ENCODE data around the gene RAB36.

Gene RAB36

DNA sequence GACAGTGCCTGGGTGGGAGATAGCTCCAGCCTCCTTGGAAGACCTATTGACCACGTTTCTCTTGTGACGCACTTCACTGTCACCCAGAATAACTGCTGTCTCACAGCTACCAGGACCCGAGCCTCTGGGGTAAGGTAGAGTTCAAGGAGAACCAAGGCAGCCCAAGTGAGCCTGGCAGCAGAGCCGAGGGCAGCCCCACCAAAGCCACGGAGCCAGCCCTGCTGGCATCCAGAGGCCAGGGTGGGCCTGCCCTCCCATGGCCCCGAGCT lies 36.3 kb upstream of the RAB36 start:
- DNase-seq: no peak

- no peak for DNase-seq
Observed at GRCh38 chr22:23109441-23109978, 35.8 kb upstream of the RAB36 start.

GRCh38 chr22:23110190-23110921 lies 34.9 kb upstream of the RAB36 start:
- DNase-seq: no peak

- DNase-seq: no peak
Observed at GRCh38 chr22:23110922-23111527, 34.3 kb upstream of the RAB36 start.

GRCh38 chr22:23112472-23113012 lies 32.7 kb upstream of the RAB36 start:
- no peak for DNase-seq

GRCh38 chr22:23113067-23113846 lies 32.0 kb upstream of the RAB36 start:
- DNase-seq: no peak

DNA sequence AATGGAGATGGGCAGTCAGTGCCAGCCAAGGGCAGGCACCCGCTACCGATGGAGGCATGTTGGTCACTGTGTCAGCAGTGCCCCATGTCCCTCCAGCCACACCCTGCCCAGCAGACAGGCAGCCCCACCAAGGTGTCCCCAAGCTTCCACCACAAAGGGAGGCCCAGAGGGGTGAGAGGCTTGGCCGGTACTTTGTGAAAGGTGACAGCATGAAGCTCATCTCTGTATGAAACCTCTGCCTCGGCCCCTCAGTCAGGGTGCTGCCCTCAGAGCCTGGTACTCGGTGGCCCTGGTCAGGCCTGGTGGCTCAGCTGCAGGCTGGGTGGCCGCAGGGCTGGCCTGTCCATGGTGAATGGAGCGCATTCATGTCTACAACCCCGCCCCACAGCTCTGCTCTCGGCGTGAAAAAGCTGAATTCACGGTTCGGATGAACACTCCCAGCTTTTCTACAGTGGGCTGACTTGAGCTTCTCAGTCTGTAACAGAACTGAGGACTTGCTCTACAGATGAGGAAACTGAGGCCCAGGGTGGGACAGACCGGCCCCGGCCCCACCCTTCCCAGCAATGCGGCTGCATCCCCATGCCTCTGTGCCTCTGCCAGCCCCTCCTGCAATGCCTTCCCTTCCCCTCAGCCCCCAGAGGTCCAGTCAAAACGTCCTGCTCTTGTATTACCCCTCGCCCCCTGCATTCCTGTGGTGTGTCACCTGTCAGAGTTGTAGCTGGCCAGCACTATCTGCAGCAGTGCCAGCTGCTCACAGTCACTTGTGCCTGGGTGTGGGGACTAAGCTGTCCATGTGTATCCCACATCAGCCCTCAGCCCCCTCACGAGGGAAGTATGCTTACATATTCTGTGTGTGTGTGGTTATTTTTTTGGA lies 31.2 kb upstream of the RAB36 start:
- no peak for DNase-seq

DNA sequence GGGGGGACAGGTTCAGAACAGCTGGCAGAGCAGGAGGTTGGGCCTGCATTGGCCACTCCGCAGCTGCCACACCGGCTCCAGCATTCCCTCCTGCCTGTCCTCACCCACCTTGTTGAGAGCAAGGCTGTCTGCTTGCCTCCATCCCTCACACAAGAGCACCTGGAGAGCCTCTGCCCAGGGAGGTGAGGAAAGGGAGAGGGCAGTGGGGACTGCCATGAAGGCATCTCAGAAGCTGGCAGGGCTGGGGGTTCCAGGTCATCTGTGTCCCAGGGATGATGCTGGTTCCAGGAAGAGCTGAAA lies 30.6 kb upstream of the RAB36 start:
- DNase-seq: no peak

- DNase-seq: no peak
Observed at GRCh38 chr22:23115369-23115768, 29.9 kb upstream of the RAB36 start.

- DNase-seq: no peak
Observed at GRCh38 chr22:23115825-23116494, 29.3 kb upstream of the RAB36 start.

GRCh38 chr22:23116506-23117263 lies 28.6 kb upstream of the RAB36 start:
- no peak for DNase-seq

GRCh38 chr22:23117275-23117674 lies 28.0 kb upstream of the RAB36 start:
- DNase-seq: no peak

DNA sequence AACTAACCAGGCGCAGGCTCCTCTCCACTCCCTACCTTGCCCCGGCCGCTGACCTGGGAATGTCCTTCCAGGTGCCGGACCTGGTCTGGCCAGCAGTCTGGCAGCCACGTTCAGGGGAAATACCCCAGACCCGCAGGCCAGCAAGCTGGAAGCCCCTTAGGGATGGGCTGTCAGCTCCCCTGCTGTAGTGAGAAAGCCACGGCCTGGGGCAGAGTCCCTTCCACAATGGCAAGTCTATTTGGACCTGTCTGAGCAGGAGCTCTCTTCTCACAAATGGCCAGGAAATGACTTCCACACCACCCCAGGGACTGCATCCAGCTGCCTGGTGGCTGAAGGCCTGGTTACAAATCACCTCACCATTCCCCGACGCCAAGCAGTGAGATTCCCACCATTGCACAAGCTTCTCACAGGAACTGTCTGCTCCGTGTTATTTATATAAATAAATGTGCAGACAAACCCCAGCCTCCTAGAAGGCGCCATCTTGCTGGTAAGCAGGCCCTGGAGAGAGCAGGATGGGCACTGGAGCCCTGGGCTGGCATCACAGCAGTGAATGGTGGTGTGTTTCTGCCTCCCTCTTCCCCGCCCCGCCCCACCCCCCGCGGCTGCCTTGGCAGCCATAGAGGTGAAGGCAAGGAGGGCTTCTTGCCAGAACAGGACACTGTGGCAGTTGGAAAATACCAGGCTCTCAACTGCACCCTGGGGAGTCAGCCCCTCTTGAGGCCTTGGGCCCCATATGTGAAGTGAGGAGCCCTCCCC lies 27.2 kb upstream of the RAB36 start:
- DNase-seq: no peak

- DNase-seq: no peak
Observed at GRCh38 chr22:23118647-23119493, 26.4 kb upstream of the RAB36 start.

DNA sequence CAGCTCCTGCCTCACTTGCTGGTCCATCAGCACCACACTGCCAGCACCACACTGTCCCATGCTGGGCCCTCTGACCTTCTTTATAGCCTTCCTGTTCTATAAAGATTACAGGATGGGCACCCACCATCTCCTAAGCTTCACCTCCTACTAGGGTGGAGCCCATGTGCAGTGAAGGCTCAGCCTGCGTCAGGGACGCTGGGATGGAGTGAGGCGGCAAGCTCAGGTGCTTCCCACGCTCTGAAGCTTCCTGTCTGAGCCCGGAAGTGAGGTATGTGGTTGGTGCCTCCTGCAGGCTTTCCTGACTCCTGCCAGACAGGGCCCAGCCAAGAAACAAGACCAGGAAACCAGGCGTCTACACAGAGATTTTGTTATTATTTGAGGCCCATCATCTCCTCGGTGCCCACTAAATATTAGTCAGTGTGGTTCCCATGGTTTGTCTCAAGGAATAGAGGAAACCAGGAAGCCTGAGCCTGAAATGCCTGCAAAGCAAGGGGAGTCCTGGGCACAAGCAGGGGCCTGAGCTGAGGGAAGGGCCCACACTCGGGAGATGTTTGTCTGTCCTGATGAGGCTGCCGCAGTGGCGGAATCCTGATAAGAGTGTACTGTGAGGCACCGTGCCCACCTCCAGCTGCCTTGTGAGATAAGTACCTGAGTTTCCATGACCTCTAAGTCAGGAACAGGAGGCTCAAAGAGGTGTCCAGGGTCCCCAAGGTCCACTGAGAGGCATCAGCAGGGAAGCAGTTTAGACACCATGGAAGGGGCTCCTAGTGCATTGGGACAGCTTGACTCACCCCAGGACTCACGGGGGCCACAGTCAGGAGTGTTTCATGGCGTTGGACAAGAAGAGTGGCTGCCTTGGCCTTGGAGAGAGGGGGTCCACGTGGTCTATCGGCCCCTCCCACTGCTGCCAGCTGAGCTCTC lies 25.5 kb upstream of the RAB36 start:
- DNase-seq: peak; percentile 47 to 62

- DNase-seq: no peak
Observed at GRCh38 chr22:23120415-23120899, 24.8 kb upstream of the RAB36 start.

- DNase-seq: no peak
Observed at GRCh38 chr22:23121000-23121421, 24.3 kb upstream of the RAB36 start.

GRCh38 chr22:23121424-23121823 lies 23.9 kb upstream of the RAB36 start:
- DNase-seq: no peak
